ENCODE results near the gene ENG. TPM values are rescaled to one million over a fixed set of nuclear protein-coding genes. Genes with fewer than 3 reads are reported as not detected.
A peak's percentile ranks its signal among the peaks of the same experiment; 100 is the strongest.

ENG gene
- total and polyA plus RNA-seq, 8 donors: 9.7 to 42.4 (median 20.5) TPM

GRCh38 chr9:127796225-127796813 is 58.1 kb downstream of the ENG start:
- FAIRE-seq (no peak), ATAC-seq (peak; percentile 33 to 66 (median 48)), DNase-seq (peak in 5 of 6 donors; percentile 74 to 84 (median 81))
- Histone ChIP-seq H3K27ac (peak overlapping the region; percentile 42 to 76 (median 58)), H3K27me3 (no peaks in the 10 kb centered on the region), H3K4me1 (peaks cover 49 to 60% (median 60%) of the 10 kb centered on the region in 3 donors), H3K4me3 (no peak overlapping the region), H3K9me3 (no peaks in the 10 kb centered on the region), H3K36me3 (peaks cover 0 to 9% (median 6%) of the 10 kb centered on the region in 3 donors)
- TF ChIP-seq CTCF (IDR thresholded peaks at IDR 0.05): no peak
- 20 to 23% methylated on average over 8 of the region's 8 CpGs for WGBS, 2 donors
- intact Hi-C loops (cut with DNase I): no loop called here

GRCh38 chr9:127794001-127794791 is 60.3 kb downstream of the ENG start:
- Histone ChIP-seq H3K4me3 (no peak overlapping the region), H3K27me3 (no peaks in the 10 kb centered on the region), H3K36me3 (peaks cover 5 to 30% (median 25%) of the 10 kb centered on the region in 3 donors), H3K4me1 (peaks cover 51 to 69% (median 59%) of the 10 kb centered on the region in 3 donors), H3K9me3 (no peaks in the 10 kb centered on the region), H3K27ac (peak overlapping the region; percentile 25 to 62 (median 42))
- WGBS, 2 donors: 37 to 42% methylated on average over 14 of the region's 14 CpGs
- FAIRE-seq (no peak), ATAC-seq (peak; percentile 28 to 54 (median 44)), DNase-seq (peak in 3 of 6 donors; percentile 63 to 70 (median 63))
- intact Hi-C loops (cut with DNase I): no loop called here
- no peak for TF ChIP-seq CTCF (IDR thresholded peaks at IDR 0.05)

- peak; percentile 15 to 48 (median 36) for ATAC-seq
- Histone ChIP-seq H3K36me3 (peaks cover 5 to 40% (median 33%) of the 10 kb centered on the region in 3 donors), H3K27ac (peak overlapping the region in 2 of 4 donors; percentile 48 to 62), H3K27me3 (no peaks in the 10 kb centered on the region), H3K4me3 (no peak overlapping the region), H3K4me1 (peaks cover 50 to 69% (median 54%) of the 10 kb centered on the region in 3 donors), H3K9me3 (no peaks in the 10 kb centered on the region)
- WGBS, 2 donors: 37 to 41% methylated on average over 8 of the region's 8 CpGs
- intact Hi-C loops (cut with DNase I): no loop called here
- no peak for FAIRE-seq
- DNase-seq: peak in 2 of 6 donors; percentile 42 to 45
- no peak for TF ChIP-seq CTCF (IDR thresholded peaks at IDR 0.05)
These were observed 61.3 kb downstream of the ENG start for GRCh38 chr9:127793093-127793708.

GRCh38 chr9:127792417-127793031 is 61.9 kb downstream of the ENG start:
- FAIRE-seq (no peak), ATAC-seq (no peak), DNase-seq (no peak)
- no peak overlapping the region for H3K4me3 ChIP-seq
- no peaks in the 10 kb centered on the region for H3K27me3 ChIP-seq
- H3K9me3 ChIP-seq: no peaks in the 10 kb centered on the region
- H3K4me1 ChIP-seq: peaks cover 48 to 69% (median 54%) of the 10 kb centered on the region in 3 donors
- intact Hi-C loops (cut with DNase I): no loop called here
- no peak for TF ChIP-seq CTCF (IDR thresholded peaks at IDR 0.05)
- H3K27ac ChIP-seq: peak overlapping the region in 1 of 4 donors; percentile 48
- H3K36me3 ChIP-seq: peaks cover 5 to 47% (median 40%) of the 10 kb centered on the region in 3 donors
- WGBS, 2 donors: 66 to 71% methylated on average over 7 of the region's 7 CpGs

Measured in pancreas (tissue), 10 donors.